Right cardiac atrium (tissue), 5 donors: ENCODE results near the gene GIPC1. TPM values are rescaled to one million over a fixed set of nuclear protein-coding genes. Genes with fewer than 3 reads are reported as not detected.

Experiments
- ATAC-seq, 2 donors: fragments of 200-7000 bp; cut with Tn5 transposase; one replicate each; pipeline versions ENCODE4 v1.8.0 to v1.9.1; 2020; ENCODE audit warnings: moderate library complexity in 2 of 2, mild to moderate bottlenecking in 1 of 2
- DNase-seq, 3 donors: peaks; one replicate each; pipeline ENCODE4 v3.0.0-alpha.2; 2020
- H3K27ac ChIP-seq: one replicate; pipeline ENCODE4 v1.5.1; 2013; ENCODE audit warnings: mild to moderate bottlenecking, low read length, control low read depth, moderate library complexity
- H3K27me3 ChIP-seq: one replicate; pipeline ENCODE4 v1.6.1; 2013; ENCODE audit not compliant: control insufficient read depth, insufficient read depth
- H3K4me1 ChIP-seq: one replicate; pipeline ENCODE4 v1.6.1; 2013; ENCODE audit warnings: low read length; ENCODE audit not compliant: control insufficient read depth, insufficient read depth
- H3K4me3 ChIP-seq: one replicate; pipeline ENCODE4 v1.5.1; 2013; ENCODE audit warnings: low read length, control low read depth
- H3K9me3 ChIP-seq: one replicate; pipeline ENCODE4 v1.6.1; 2013; ENCODE audit warnings: low read length; ENCODE audit not compliant: control insufficient read depth
- WGBS: extraction: QIAGEN DNeasy Blood & Tissue Kit; methylation state at CpG from one replicate; pipeline ENCODE4 v1.1.7; 2013; 5-methylcytosine and 5-hydroxymethylcytosine counted together
- intact Hi-C, 4 donors: fragments of 100-400 bp; cut with DNase I; formaldehyde crosslinking; loops; one replicate each; pipeline versions ENCODE4 v1.11.0 to v1.14.0; 2022 to 2023
- polyA plus RNA-seq: library from polyadenylated mRNA; stranded (reverse); fragments of 200-250 nt; gene quantifications from one replicate; pipeline ENCODE4 v1.2.3, GENCODE V29; 2013
- total RNA-seq, 4 donors: library from RNA; stranded (reverse); fragmentation: NEBNext Ultra II Directional; extraction: Animal tissue kit (Norgen Biotek cat#: 25700); gene quantifications; one replicate each; pipeline ENCODE4 v1.2.1, GENCODE V29; 2021
- donor health status: healthy with polysubstance abuse.
- donor health status: DM: no; HTN: yes; CAD: no.
- donor health status: DM: no; HTN: no; CAD: no.
- donor health status: DM: no; HTN: yes; CAD: no; lungs with severe emphysema.
- donor health status: DM: yes; HTN: yes; CAD: no.

The GIPC1 gene
- total and polyA plus RNA-seq, 5 donors: 47.0 to 57.3 (median 51.5) TPM

DNA sequence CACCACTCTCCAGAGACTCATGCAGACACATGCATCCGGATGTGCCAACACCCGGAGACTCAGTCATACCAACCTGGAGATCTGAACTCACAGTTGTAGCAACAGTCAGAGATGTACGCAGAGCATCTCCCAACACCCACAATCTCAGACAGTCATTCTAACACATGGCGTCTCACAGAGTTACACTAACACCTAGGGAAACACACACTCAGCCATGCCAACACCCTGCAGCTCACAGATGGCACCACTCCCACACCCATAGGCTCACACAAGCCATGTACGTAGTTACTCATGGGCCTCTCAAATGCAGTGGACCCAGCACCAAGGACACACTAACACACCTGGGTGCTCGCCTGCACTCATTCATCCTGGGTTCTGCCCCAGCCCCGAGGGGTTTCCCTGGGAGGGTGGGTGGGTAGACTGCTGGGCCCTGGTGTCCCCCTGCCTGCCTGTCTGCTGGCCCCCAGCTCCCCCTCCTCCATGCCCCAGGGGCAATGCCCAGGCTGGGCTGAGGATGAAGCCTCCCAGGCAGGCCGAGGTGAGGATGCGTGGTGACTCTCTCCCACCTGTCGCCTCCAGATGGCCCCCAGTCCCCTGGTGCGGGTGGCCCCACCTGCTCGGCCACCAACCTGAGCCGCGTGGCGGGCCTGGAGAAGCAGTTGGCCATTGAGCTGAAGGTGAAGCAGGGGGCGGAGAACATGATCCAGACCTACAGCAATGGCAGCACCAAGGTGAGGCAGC, 52.9 kb downstream of the GIPC1 start:
- Histone ChIP-seq H3K9me3 (no peaks in the 10 kb centered on the region), H3K4me3 (no peak overlapping the region), H3K4me1 (peaks cover 2% of the 10 kb centered on the region), H3K27ac (no peak overlapping the region), H3K27me3 (no peaks in the 10 kb centered on the region)
- intact Hi-C loops: no loop called here
- ATAC-seq: no peak
- 94% methylated on average over 16 of the region's 16 CpGs for WGBS
- no peak for DNase-seq

GRCh38 chr19:14441041-14441938, 54.6 kb downstream of the GIPC1 start:
- Histone ChIP-seq H3K27me3 (no peaks in the 10 kb centered on the region), H3K9me3 (no peaks in the 10 kb centered on the region), H3K4me3 (no peak overlapping the region), H3K4me1 (peaks cover 2% of the 10 kb centered on the region), H3K27ac (no peak overlapping the region)
- intact Hi-C loops: no loop called here
- WGBS: 85% methylated on average over 34 of the region's 34 CpGs
- ATAC-seq: no peak
- DNase-seq: peak in 1 of 3 donors; percentile 56

GRCh38 chr19:14440049-14440448, 55.9 kb downstream of the GIPC1 start:
- DNase-seq (peak; percentile 75 to 92 (median 91)), ATAC-seq (peak; percentile 61 to 71)
- peaks cover 4% of the 10 kb centered on the region for H3K4me1 ChIP-seq
- no peaks in the 10 kb centered on the region for H3K9me3 ChIP-seq
- WGBS: 28% methylated on average over 9 of the region's 9 CpGs
- intact Hi-C loops: no loop called here
- no peak overlapping the region for H3K27ac ChIP-seq
- no peaks in the 10 kb centered on the region for H3K27me3 ChIP-seq
- peak overlapping the region; percentile 2 for H3K4me3 ChIP-seq

DNA sequence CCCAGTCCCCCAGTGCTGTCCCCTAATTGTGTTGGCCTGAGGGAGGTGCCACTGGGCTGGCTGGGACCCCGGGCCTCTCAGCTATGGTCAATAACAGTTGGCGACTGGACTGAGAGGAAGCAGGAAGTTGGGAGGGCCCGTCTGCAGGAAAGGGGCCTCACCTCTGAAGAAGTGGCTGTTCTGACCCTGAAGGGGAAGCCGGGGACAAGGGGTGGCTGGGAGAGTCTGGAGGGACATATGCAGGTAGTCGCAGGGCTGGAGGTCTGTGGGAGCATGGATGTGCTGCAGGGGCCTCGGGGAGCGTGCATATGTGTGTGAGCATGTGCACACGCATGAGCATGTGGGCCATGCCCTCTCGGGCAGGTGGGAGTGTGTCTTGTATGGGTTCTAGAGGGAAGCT, 56.9 kb downstream of the GIPC1 start:
- H3K4me3 ChIP-seq: no peak overlapping the region
- no peaks in the 10 kb centered on the region for H3K27me3 ChIP-seq
- no peaks in the 10 kb centered on the region for H3K9me3 ChIP-seq
- DNase-seq: no peak
- intact Hi-C loops: no loop called here
- ATAC-seq: no peak
- peaks cover 4% of the 10 kb centered on the region for H3K4me1 ChIP-seq
- 55% methylated on average over 9 of the region's 9 CpGs for WGBS
- no peak overlapping the region for H3K27ac ChIP-seq

DNA sequence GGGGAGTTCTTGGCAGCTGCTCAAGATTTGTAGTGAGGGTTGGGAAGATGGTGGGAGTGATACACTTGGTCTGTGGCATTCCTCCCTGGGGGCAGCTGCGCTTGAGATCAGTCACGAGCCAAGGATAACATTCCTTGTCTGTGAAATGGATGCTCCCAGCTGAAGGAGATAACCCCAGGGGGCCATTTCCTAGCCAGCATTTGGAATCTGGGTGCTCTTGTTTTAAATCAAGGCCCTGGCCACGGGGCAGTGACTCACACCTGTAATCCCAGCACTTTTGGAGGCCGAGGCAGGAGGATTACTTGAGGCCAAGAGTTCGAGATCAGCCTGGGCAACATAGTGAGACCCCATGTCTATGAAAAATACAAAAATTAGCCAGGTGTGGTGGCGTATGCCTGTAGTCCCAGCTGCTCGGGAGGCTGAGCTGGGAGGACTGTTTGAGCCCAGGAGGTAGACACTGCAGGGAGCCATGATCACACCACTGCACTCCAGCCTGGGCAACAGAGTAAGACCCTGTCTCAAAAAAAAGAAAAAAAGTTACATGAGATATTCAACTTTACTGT, 58.3 kb downstream of the GIPC1 start:
- no peaks in the 10 kb centered on the region for H3K27me3 ChIP-seq
- DNase-seq: no peak
- ATAC-seq: no peak
- H3K27ac ChIP-seq: no peak overlapping the region
- peaks cover 4% of the 10 kb centered on the region for H3K4me1 ChIP-seq
- intact Hi-C loops: no loop called here
- WGBS: 87% methylated on average over 7 of the region's 7 CpGs
- H3K4me3 ChIP-seq: no peak overlapping the region
- no peaks in the 10 kb centered on the region for H3K9me3 ChIP-seq

DNA sequence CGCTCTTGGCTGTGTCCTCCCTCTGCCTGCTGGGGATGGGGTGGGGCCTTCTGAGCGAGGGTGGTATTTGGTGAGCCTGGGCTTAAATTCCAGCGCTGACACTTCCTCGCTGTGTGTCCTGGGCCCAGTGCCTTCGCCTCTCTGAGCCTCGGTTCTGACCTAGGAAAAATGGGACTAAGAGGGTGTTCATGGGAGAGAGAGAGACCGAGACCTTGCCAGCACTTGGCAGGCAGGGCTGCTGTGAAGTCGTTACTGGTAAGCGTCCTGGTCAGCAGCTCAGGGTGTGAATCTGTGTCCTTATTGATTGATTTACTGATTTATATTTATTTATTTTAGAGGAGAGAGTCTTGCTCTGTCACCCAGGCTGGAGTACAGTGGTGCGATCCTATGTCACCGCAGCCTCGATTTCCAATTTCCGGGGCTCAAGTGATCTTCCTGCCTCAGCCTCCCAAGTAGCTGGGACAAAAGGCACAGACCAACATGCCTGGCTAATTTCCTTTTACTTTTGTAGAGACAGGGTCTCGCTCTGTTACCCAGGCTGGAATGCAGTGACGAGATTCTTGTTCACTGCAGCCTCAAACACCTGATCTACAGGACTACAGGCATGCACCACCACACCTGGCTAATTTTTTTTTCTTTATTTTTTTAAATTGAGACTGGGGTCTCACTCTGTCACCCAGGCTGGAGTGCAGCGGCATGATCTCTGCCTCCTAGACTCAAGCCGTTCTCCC, 60.4 kb downstream of the GIPC1 start:
- H3K4me1 ChIP-seq: peaks cover 4% of the 10 kb centered on the region
- no peaks in the 10 kb centered on the region for H3K27me3 ChIP-seq
- H3K9me3 ChIP-seq: no peaks in the 10 kb centered on the region
- 64% methylated on average over 17 of the region's 17 CpGs for WGBS
- intact Hi-C loops: no loop called here
- no peak for ATAC-seq
- no peak overlapping the region for H3K4me3 ChIP-seq
- no peak for DNase-seq
- H3K27ac ChIP-seq: peak overlapping the region; percentile 62

DNA sequence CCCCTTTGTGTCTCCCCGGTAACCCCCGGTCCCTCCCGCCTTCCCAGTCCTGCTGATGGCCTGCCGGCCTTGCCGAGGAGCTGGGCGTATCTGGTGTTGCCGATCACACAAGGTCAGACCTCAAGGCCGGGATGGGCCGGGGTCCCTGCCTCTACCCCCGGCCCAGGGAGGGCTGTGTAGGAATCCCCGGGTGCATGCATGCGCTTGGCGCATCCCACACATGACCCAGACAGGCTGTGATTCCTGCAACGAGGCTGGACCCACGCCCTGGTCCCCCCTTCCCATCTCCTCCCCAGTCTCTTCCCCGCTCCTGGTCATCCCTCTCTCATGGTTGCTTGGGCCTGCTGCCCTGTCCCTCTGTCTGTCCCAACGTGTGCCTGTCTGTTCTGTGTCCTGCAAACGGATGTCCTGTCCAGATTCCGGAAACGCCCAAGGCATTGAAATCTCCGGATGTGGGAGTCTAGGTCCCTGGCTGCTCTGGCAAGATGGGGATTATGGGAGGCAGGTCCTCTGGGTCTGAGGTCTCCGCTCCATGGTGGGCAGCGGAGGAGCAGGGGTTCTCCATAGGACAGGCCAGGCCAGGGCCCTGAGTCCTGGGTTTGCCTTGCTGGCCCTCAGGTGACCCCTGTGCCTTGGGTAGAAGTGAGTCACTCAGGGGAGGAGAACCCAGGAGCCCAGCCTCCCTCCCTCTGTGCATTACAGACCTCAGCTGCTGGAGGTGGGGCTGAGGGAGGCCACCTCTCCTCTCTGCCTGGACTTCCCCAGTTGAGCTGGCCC, 61.2 kb downstream of the GIPC1 start:
- H3K4me1 ChIP-seq: peaks cover 4% of the 10 kb centered on the region
- intact Hi-C loops: no loop called here
- peak; percentile 84 to 87 (median 86) for DNase-seq
- peak; percentile 72 to 91 for ATAC-seq
- H3K9me3 ChIP-seq: no peaks in the 10 kb centered on the region
- WGBS: 41% methylated on average over 23 of the region's 23 CpGs
- H3K27me3 ChIP-seq: no peaks in the 10 kb centered on the region
- H3K4me3 ChIP-seq: peak overlapping the region; percentile 100
- peak overlapping the region; percentile 77 for H3K27ac ChIP-seq

- H3K4me1 ChIP-seq: peaks cover 2% of the 10 kb centered on the region
- intact Hi-C loops: no loop called here
Measured at GRCh38 chr19:14433554-14434501, 62.1 kb downstream of the GIPC1 start.

DNA sequence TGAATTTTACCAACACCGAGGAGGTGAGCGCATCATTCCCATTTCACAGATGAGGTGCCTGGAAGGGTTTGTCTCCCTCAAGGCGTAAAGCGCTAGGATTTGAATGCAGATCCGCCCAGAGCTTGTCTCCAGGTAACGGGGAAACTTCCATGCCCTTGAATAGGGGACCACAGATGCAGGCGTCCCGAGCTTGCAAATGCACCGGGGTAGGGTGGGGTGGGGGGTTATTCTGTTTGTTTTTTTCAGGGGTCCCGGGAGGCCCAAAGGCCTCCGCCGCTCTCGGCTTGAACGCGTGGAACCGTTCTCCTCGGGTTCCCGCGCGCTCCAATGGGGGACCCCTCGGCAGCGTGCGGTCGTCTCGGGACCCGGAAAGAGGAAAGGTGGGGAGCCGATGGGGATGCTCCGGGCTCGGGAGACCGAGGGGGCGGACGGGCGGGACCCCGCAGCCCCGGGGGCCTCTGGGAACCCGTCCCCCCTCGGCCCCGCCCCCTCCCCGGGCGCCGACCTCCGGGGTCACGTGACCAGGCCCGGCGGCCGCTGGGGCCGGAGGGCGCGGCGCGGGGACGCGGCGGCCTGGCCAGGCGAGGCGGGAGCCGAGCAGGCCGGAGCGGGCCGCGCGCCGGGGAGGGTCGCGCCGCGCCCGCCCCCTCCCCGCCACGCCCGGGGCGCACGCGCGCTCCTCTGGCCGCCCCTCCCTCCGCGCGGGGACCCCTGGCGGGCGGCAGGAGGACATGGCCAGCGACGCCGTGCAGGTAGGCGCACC, 63.0 kb downstream of the GIPC1 start, which contains the start of gene PKN1:
Gene PKN1, plus strand, starts transcription at position 516 of the 763 bp plus-strand sequence. Its CDS starts 216 bp downstream, at position 732.
- Histone ChIP-seq H3K4me1 (peaks cover 2% of the 10 kb centered on the region), H3K27ac (peak within 1 kb of the TSS; percentile 77), H3K9me3 (no peaks in the 10 kb centered on the region), H3K4me3 (peak within 1 kb of the TSS; percentile 100), H3K27me3 (no peaks in the 10 kb centered on the region)
- 2% methylated on average over 84 of the region's 85 CpGs for WGBS
- intact Hi-C loops: no loop called here
- DNase-seq (peak; percentile 72 to 92 (median 91)), ATAC-seq (peak; percentile 53 to 76)

More at GRCh38 chr19:14433554-14434501, 62.1 kb downstream of the GIPC1 start:
- DNase-seq (peak; percentile 41 to 73 (median 62)), ATAC-seq (peak; percentile 8 to 20)
- H3K4me3 ChIP-seq: peak overlapping the region; percentile 100
- 2% methylated on average over 52 of the region's 52 CpGs for WGBS
- H3K27ac ChIP-seq: peak overlapping the region; percentile 77
- H3K9me3 ChIP-seq: no peaks in the 10 kb centered on the region
- H3K27me3 ChIP-seq: no peaks in the 10 kb centered on the region
